ENCODE results near the gene COL6A5.
"Not testable (repeated sequence)": the region's sequence is repeated elsewhere in the genome, so short reads cannot be mapped to it uniquely, and the experiment has no call there.

GRCh38 chr3:130446840-130447239 lies 101.4 kb downstream of the COL6A5 start:
- not testable (repeated sequence) for TF ChIP-seq CTCF (IDR thresholded peaks at IDR 0.05 in 2 of 3, conservative IDR thresholded peaks at IDR 0.05 in 1 of 3; ENCODE audit: control insufficient read depth in 2 of 3, extremely low read depth in 1 of 3, insufficient read depth in 1 of 3, low read depth in 3 of 3, low read length in 3 of 3); EP300 (IDR thresholded peaks at IDR 0.05; ENCODE audit: borderline replicate concordance in 1 of 2, control insufficient read depth in 1 of 2, low read depth in 2 of 2, low read length in 2 of 2); ZNF274 (IDR thresholded peaks at IDR 0.05; ENCODE audit: insufficient read depth, insufficient read length); MAX (IDR thresholded peaks at IDR 0.05; ENCODE audit: low read depth, low read length); MLLT1 (IDR thresholded peaks at IDR 0.05); E2F4 (IDR thresholded peaks at IDR 0.05; ENCODE audit: low read depth, low read length); POLR2A (IDR thresholded peaks at IDR 0.05; ENCODE audit: low read depth, low read length)

Measured in GM12878 (cell line).